Gastrocnemius medialis (tissue), 4 donors: ENCODE results near the gene CEP170B. TPM values are rescaled to one million over a fixed set of nuclear protein-coding genes. Genes with fewer than 3 reads are reported as not detected.

ENCODE experiments used
- ATAC-seq, 2 donors: fragments of 150-250 bp; one replicate each; pipeline ENCODE4 v1.9.1; 2016
- DNase-seq, 2 donors: peaks; one replicate each; pipeline ENCODE4 v3.0.0-alpha.2; 2019
- H3K27ac ChIP-seq, 4 donors: fragments of 200-600 bp; sonication (generic); 1 replicate in 1 of 4; 2 replicates in 3 of 4; pipeline ENCODE4 v1.5.1; 2016 to 2018; ENCODE audit warnings: mild to moderate bottlenecking in 2 of 4, moderate library complexity in 1 of 4
- H3K27me3 ChIP-seq, 3 donors: fragments of 200-600 bp; sonication (generic) in 2 of 3; 1 replicate in 1 of 3; 2 replicates in 2 of 3; pipeline versions ENCODE4 v1.5.1 to v1.6.0; 2016 to 2019; ENCODE audit warnings: mild to moderate bottlenecking in 1 of 3, moderate library complexity in 1 of 3
- H3K36me3 ChIP-seq, 2 donors: fragments of 200-600 bp; sonication (generic) in 1 of 2; one replicate each; pipeline ENCODE4 v1.5.1; 2017 to 2018
- H3K4me1 ChIP-seq, 2 donors: fragments of 200-600 bp; sonication (generic) in 1 of 2; one replicate each; pipeline ENCODE4 v1.5.1; 2016 to 2017; ENCODE audit warnings: mild to moderate bottlenecking in 2 of 2
- H3K4me3 ChIP-seq, 4 donors: fragments of 200-600 bp; sonication (generic) in 3 of 4; 1 replicate in 1 of 4; 2 replicates in 3 of 4; pipeline ENCODE4 v1.5.1; 2016 to 2019; ENCODE audit warnings: mild to moderate bottlenecking in 2 of 4
- H3K9me3 ChIP-seq, 3 donors: fragments of 200-600 bp; sonication (generic) in 2 of 3; 1 replicate in 1 of 3; 2 replicates in 2 of 3; pipeline ENCODE4 v1.5.1; 2016 to 2019
- POLR2A ChIP-seq, 2 donors: fragments of 450-650 bp; IDR thresholded peaks; one replicate each; pipeline ENCODE4 v1.6.1; 2017; ENCODE audit warnings: antibody characterized with exemption in 2 of 2, mild to moderate bottlenecking in 2 of 2, moderate library complexity in 2 of 2
- in situ Hi-C, 4 donors: fragments of 200-750 bp; cut with MboI; loops; one replicate each; pipeline versions ENCODE4 v1.15.0 to v1.8.0; 2017; ENCODE audit warnings: low sequenced_read_pairs in 4 of 4
- intact Hi-C: fragments of 100-400 bp; cut with DNase I; formaldehyde crosslinking; loops from one replicate; pipeline ENCODE4 v1.15.1; 2023; ENCODE audit warnings: low total_unique reads
- total RNA-seq, 4 donors: library from RNA; depleted of rRNA; stranded (reverse); fragments of >200 nt; gene quantifications; one replicate each; pipeline versions ENCODE4 v1.1.0 to v1.2.3, GENCODE V29; 2016
- TF ChIP-seq, protein P1 (sequence below), 5 experiments: fragments of 450-650 bp in 3 of 5; fragments of 200-600 bp in 2 of 5; sonication (generic) in 2 of 5; IDR thresholded peaks in 4 of 5; conservative IDR thresholded peaks in 1 of 5; 1 replicate in 4 of 5; 2 replicates in 1 of 5; pipeline ENCODE4 v1.5.1; 2016 to 2019; ENCODE audit warnings: antibody characterized with exemption in 5 of 5, mild to moderate bottlenecking in 3 of 5, moderate library complexity in 3 of 5

CEP170B gene
- total RNA-seq, 4 donors from 2014 or later, result 4.5 to 13.0 (median 7.1) TPM

DNA sequence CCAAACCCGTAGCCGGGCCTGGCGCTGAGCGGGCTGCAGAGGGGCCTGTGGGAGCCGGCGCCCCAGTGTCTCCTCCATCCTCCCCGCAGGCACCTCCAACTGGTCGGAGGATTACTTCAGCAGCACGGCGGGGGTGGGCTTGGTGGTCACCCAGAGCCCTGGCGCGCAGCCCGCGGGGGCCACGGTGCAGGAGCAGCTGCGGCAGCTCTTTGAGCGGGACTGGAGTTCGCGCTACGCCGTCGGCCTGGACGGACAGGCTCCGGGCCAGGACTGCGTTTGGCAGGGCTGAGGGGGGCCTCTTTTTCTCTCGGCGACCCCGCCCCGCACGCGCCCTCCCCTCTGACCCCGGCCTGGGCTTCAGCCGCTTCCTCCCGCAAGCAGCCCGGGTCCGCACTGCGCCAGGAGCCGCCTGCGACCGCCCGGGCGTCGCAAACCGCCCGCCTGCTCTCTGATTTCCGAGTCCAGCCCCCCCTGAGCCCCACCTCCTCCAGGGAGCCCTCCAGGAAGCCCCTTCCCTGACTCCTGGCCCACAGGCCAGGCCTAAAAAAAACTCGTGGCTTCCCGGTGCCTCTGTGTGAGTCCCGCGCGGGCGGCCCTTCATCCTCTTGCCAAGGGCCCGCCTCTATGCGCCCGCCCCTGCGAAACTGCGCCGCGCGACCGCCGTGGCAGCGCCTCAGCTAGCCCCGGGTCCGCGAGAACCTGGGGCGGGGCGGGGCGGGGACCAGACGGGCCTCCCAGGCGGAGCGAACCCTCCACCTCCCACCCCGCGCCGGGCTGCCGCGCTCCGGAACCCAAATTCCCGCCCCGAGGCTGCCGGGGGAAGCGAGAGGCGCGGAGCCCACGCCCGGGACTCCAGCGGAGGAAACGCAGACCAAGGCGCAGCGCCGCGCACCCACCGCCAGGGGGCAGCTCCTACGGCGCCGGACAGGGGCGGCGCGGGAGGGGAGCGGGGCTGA, 67.9 kb downstream of the CEP170B start:
- Histone ChIP-seq H3K36me3 (no peaks in the 10 kb centered on the region), H3K4me3 (peak overlapping the region; percentile 57 to 81 (median 63)), H3K27me3 (peaks cover 0 to 21% (median 4%) of the 10 kb centered on the region in 3 donors), H3K9me3 (no peaks in the 10 kb centered on the region), H3K4me1 (peaks cover 0 to 7% of the 10 kb centered on the region in 2 donors), H3K27ac (peak overlapping the region in 1 of 4 donors; percentile 47)
- peak; percentile 72 to 84 for ATAC-seq
- DNase-seq, result peak; percentile 32 to 55
- intact Hi-C loops (loop anchor here (1.0 kb wide), 1 partner anchor 39 kb away; no protein-coding TSS in a partner anchor), in situ Hi-C loops (no loop called here)
- TF ChIP-seq POLR2A (IDR thresholded peaks at IDR 0.05), result no peak
- TF ChIP-seq, protein P1, sequence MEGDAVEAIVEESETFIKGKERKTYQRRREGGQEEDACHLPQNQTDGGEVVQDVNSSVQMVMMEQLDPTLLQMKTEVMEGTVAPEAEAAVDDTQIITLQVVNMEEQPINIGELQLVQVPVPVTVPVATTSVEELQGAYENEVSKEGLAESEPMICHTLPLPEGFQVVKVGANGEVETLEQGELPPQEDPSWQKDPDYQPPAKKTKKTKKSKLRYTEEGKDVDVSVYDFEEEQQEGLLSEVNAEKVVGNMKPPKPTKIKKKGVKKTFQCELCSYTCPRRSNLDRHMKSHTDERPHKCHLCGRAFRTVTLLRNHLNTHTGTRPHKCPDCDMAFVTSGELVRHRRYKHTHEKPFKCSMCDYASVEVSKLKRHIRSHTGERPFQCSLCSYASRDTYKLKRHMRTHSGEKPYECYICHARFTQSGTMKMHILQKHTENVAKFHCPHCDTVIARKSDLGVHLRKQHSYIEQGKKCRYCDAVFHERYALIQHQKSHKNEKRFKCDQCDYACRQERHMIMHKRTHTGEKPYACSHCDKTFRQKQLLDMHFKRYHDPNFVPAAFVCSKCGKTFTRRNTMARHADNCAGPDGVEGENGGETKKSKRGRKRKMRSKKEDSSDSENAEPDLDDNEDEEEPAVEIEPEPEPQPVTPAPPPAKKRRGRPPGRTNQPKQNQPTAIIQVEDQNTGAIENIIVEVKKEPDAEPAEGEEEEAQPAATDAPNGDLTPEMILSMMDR (IDR thresholded peaks at IDR 0.05 in 4 of 5, conservative IDR thresholded peaks at IDR 0.05 in 1 of 5), result peak; percentile 28 to 83 (median 70)

DNA sequence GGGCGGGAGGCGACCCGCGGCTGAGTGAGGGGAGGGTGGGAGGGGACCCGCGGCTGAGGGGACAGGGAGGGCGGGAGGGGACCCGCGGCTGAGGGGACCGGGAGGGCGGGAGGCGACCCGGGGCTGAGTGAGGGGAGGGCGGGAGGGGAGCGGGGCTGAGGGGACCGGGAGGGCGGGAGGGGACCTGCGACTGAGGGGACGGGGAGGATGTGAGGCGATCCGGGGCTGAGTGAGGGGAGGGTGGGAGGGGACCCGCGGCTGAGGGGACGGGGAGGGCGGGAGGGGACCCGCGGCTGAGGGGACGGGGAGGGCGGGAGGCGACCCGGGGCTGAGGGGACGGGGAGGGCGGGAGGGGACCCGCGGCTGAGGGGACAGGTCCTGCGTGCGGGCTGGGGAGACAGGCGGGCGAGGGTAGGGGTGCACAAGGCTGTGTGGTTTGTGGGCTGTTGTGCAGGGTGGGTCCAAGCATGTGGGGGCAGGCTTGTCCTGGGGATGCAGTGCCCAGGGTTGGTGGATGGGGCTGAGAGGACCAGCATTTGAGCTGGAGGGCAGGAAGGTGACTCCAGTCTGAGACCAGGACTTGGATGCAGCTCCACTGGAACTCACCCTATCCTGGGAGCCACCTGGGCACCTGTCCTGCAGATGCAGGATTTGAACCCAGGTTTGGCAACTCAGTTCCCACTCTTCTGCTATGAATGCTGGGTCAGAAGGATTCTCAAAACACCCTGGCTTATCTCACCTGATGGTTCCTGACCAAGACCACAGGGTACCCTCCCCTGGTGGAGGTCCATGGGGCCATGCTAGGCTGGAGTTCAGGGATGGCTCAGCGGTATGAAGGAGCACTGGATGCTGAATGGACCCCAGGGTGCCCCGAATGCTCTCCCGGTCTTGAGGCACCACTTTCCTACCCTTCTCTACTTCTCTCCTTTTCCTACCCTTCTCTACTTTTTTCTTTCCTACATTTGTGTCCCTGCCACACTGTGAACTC, 69.0 kb downstream of the CEP170B start:
- ATAC-seq (no peak), DNase-seq (no peak)
- intact Hi-C loops (loop anchor here (1.0 kb wide), 1 partner anchor 38 kb away; no protein-coding TSS in a partner anchor), in situ Hi-C loops (no loop called here)
- Histone ChIP-seq H3K4me1 (peaks cover 0 to 7% of the 10 kb centered on the region in 2 donors), H3K4me3 (peak overlapping the region in 3 of 4 donors; percentile 59 to 81 (median 67)), H3K27ac (no peak overlapping the region), H3K9me3 (no peaks in the 10 kb centered on the region), H3K27me3 (peaks cover 0 to 27% (median 4%) of the 10 kb centered on the region in 3 donors), H3K36me3 (no peaks in the 10 kb centered on the region)
- TF ChIP-seq POLR2A (IDR thresholded peaks at IDR 0.05), result no peak
- TF ChIP-seq, protein P1 (IDR thresholded peaks at IDR 0.05 in 4 of 5, conservative IDR thresholded peaks at IDR 0.05 in 1 of 5), result no peak

DNA sequence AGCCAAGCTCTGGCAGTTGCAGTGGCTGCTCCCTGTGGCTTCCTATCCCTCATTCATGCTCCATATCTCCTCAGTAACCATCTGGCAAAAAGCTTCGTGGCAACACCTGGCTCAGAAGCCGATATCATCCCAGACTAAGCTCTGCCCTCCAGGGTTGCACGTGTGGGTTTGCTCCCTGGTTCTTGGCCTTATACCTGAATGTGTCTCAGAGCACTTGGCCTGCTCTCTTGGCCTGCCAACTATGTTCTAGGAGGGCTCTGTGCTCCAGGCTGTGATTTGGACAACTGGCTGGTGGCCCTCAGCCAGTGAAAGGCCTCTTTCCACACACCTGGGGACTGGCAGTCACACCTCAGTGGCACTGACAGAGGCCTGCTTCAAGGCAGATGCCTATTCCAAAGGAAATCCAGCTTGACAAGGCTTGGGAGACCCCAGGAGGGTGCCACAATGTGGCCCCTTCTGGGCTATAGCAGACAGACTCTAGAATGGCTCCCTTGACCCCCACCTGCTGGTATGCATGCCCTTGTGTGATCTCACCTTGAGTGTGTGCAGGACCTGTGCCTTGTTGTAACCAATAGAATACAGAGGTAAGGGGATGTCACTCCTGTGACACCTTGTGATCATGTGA, 70.1 kb downstream of the CEP170B start:
- Histone ChIP-seq H3K27me3 (peaks cover 0 to 28% (median 4%) of the 10 kb centered on the region in 3 donors), H3K36me3 (no peaks in the 10 kb centered on the region), H3K27ac (no peak overlapping the region), H3K4me1 (peaks cover 0 to 7% of the 10 kb centered on the region in 2 donors), H3K4me3 (no peak overlapping the region), H3K9me3 (no peaks in the 10 kb centered on the region)
- TF ChIP-seq, protein P1 (IDR thresholded peaks at IDR 0.05 in 4 of 5, conservative IDR thresholded peaks at IDR 0.05 in 1 of 5), result no peak
- TF ChIP-seq POLR2A (IDR thresholded peaks at IDR 0.05), result no peak
- intact Hi-C loops, result no loop called here
- DNase-seq, result no peak
- in situ Hi-C loops, result no loop called here
- no peak for ATAC-seq

DNA sequence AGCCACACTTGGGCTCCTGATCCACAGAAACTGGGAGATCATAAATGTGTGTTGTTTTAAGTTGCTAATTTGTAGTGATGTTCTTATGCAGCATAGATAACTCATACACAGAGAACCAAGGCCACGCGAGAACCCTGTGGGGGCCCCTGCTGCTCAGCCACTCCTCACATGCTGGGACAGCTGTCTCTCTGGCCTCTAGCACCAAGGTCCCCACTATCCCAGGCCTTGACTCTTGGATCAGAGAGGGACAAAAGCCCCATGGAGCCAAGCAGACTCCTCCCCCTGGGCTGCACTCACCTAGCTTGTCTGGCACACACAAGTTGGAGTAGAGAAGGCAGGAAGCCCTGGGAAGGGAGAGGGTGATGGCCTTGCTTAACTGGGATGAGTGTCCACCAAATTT, 70.9 kb downstream of the CEP170B start:
- H3K27me3 ChIP-seq, result peaks cover 0 to 28% (median 4%) of the 10 kb centered on the region in 3 donors
- in situ Hi-C loops (no loop called here), intact Hi-C loops (no loop called here)
- H3K36me3 ChIP-seq, result no peaks in the 10 kb centered on the region
- DNase-seq, result no peak
- H3K27ac ChIP-seq, result no peak overlapping the region
- H3K4me3 ChIP-seq, result no peak overlapping the region
- H3K4me1 ChIP-seq, result peaks cover 0 to 7% of the 10 kb centered on the region in 2 donors
- no peaks in the 10 kb centered on the region for H3K9me3 ChIP-seq
- ATAC-seq, result no peak
- TF ChIP-seq POLR2A (IDR thresholded peaks at IDR 0.05), result no peak
- TF ChIP-seq, protein P1 (IDR thresholded peaks at IDR 0.05 in 4 of 5, conservative IDR thresholded peaks at IDR 0.05 in 1 of 5), result no peak
